Astrocyte (in vitro differentiated cells and primary cell): ENCODE measurements around the gene ATP1A2. TPM values are rescaled to one million over a fixed set of nuclear protein-coding genes. Genes with fewer than 3 reads are reported as not detected.
A peak's percentile ranks its signal among the peaks of the same experiment; 100 is the strongest.

ENCODE experiments used
- DNase-seq: peaks from one replicate; pipeline ENCODE4 v3.0.0-alpha.2; 2010; ENCODE audit warnings: low read depth
- FAIRE-seq: peaks from 2 replicates; lab custom pipeline; 2011; peaks lifted over from hg19 to GRCh38; lab: Jason Lieb, UNC
- H2AFZ ChIP-seq: 2 replicates; pipeline ENCODE4 v1.6.0; 2012; ENCODE audit warnings: low read depth, low read length, inconsistent platforms
- H3K27ac ChIP-seq: 2 replicates; pipeline ENCODE4 v1.5.1; 2011; ENCODE audit warnings: low read depth, low read length, inconsistent platforms
- H3K27me3 ChIP-seq: 2 replicates; pipeline ENCODE4 v1.6.0; 2011; ENCODE audit warnings: low read length, inconsistent platforms; ENCODE audit not compliant: insufficient read depth
- H3K36me3 ChIP-seq: 2 replicates; pipeline ENCODE4 v1.5.1; 2011; ENCODE audit warnings: low read length, inconsistent platforms; ENCODE audit not compliant: insufficient read depth
- H3K4me1 ChIP-seq: 2 replicates; pipeline ENCODE4 v1.5.1; 2011; ENCODE audit warnings: low read length, inconsistent platforms; ENCODE audit not compliant: insufficient read depth
- H3K4me2 ChIP-seq: 2 replicates; pipeline ENCODE4 v1.6.0; 2012; ENCODE audit warnings: low read length, inconsistent platforms
- H3K4me3 ChIP-seq: 2 replicates; pipeline ENCODE4 v1.5.1; 2011; ENCODE audit warnings: low read depth, mild to moderate bottlenecking, low read length, inconsistent platforms; ENCODE audit not compliant: insufficient read depth
- H3K79me2 ChIP-seq: 2 replicates; pipeline ENCODE4 v1.6.0; 2012; ENCODE audit warnings: mild to moderate bottlenecking, low read length, inconsistent platforms; ENCODE audit not compliant: insufficient read depth
- H3K9ac ChIP-seq: 2 replicates; pipeline ENCODE4 v1.6.0; 2012; ENCODE audit warnings: mild to moderate bottlenecking, low read length, inconsistent platforms
- H3K9me3 ChIP-seq: 2 replicates; pipeline ENCODE4 v1.5.1; 2012; ENCODE audit warnings: low read depth, mild to moderate bottlenecking, low read length, inconsistent platforms; ENCODE audit not compliant: insufficient read depth
- H4K20me1 ChIP-seq: 2 replicates; pipeline ENCODE4 v1.6.0; 2012; ENCODE audit warnings: low read length, inconsistent platforms; ENCODE audit not compliant: insufficient read depth
- H3K27ac Mint-ChIP-seq: one replicate; pipeline ENCODE4 v1.8.0; 2021; ENCODE audit warnings: mild to moderate bottlenecking, mixed read lengths; ENCODE audit not compliant: unreplicated experiment
- H3K27me3 Mint-ChIP-seq: one replicate; pipeline ENCODE4 v1.8.0; 2021; ENCODE audit warnings: low read depth, mixed read lengths; ENCODE audit not compliant: unreplicated experiment
- H3K36me3 Mint-ChIP-seq: one replicate; pipeline ENCODE4 v1.8.0; 2021; ENCODE audit warnings: low read depth, mixed read lengths; ENCODE audit not compliant: unreplicated experiment
- H3K4me1 Mint-ChIP-seq: one replicate; pipeline ENCODE4 v1.8.0; 2021; ENCODE audit warnings: low read depth, mixed read lengths; ENCODE audit not compliant: unreplicated experiment
- H3K4me3 Mint-ChIP-seq: one replicate; pipeline ENCODE4 v1.8.0; 2021; ENCODE audit warnings: mild to moderate bottlenecking, moderate library complexity, mixed read lengths; ENCODE audit not compliant: unreplicated experiment
- H3K9me3 Mint-ChIP-seq: one replicate; pipeline ENCODE4 v1.8.0; 2021; ENCODE audit warnings: mild to moderate bottlenecking, mixed read lengths; ENCODE audit not compliant: unreplicated experiment
- EZH2 ChIP-seq: IDR thresholded peaks from 2 replicates; pipeline ENCODE4 v1.6.1; 2012; ENCODE audit warnings: mild to moderate bottlenecking, low read length, inconsistent platforms; ENCODE audit not compliant: insufficient read depth
- total RNA-seq: library from RNA; stranded (reverse); gene quantifications from 2 replicates; pipeline ENCODE4 v1.2.1, GENCODE V29; 2021
- TF ChIP-seq, protein P1 (sequence below): IDR thresholded peaks from 2 replicates; pipeline ENCODE4 v1.5.1; 2011; ENCODE audit warnings: low read depth, mild to moderate bottlenecking, inconsistent platforms, low read length, moderate library complexity; ENCODE audit not compliant: insufficient read depth

ATP1A2 gene
- total RNA-seq, 1 donor from 2014 or later, result 2.5 TPM

DNA sequence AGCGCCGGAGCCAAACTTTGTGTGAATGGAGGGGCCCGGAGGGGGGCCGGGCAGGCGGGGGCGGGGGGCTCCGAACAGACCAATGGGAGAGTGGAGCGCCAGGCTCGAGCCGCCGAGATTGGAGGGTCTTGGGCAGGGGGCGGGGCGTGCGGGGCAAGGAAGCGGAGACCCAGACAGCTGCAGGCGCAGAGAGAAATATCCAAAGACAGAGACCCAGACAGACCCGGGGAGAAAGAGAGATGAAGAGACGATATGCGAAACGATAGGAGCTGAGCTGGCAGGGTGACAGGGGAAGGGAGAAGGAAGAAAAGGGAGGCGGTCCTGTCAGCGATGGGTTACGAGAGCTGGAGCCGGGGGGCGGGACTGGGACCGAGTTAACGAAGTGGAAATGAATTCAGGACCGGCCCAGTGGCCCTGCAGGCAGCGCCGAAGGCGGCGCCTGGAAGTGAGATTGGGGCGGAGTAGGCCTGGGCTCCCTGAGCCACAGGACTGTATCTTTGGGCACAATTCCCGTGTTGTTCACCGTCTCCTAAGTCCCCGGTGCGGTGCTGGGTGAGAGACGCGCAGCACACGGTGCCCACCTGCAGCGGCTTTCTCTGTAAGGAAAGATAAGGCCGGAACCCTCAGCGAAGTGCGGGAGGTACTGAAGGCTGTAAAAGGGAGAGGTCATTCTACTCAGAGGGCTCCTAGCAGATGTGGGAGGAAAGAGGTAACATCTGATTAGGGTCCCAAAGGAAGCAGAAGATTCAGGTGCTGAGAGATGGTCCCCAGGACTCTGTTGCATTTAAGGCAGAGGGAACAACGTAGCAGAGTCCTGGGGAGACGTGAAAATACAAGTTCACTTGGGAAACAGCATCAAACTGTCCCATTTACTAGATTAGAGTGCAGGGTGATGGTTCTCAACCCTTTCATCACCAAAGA, 45.1 kb upstream of the ATP1A2 start:
- Histone ChIP-seq H3K4me1 (peaks cover 3% of the 10 kb centered on the region), H3K9me3 (no peaks in the 10 kb centered on the region), H3K79me2 (no peaks in the 10 kb centered on the region), H3K4me3 (peak overlapping the region; percentile 59), H3K36me3 (no peaks in the 10 kb centered on the region), H2AFZ (peak overlapping the region; percentile 92), H4K20me1 (no peaks in the 10 kb centered on the region), H3K27ac (no peak overlapping the region), H3K4me2 (peak overlapping the region; percentile 97), H3K27me3 (peaks cover 44% of the 10 kb centered on the region), H3K9ac (peak overlapping the region; percentile 52)
- peaks cover 2% of the 10 kb centered on the region for H3K36me3 Mint-ChIP-seq
- peaks cover 8% of the 10 kb centered on the region for H3K4me1 Mint-ChIP-seq
- peak overlapping the region; percentile 93 for H3K4me3 Mint-ChIP-seq
- H3K27me3 Mint-ChIP-seq, result peaks cover 58% of the 10 kb centered on the region
- FAIRE-seq, result no peak
- no peak for TF ChIP-seq EZH2
- H3K9me3 Mint-ChIP-seq, result peaks cover 2% of the 10 kb centered on the region
- peak; percentile 15 for DNase-seq
- peak overlapping the region; percentile 58 for H3K27ac Mint-ChIP-seq

DNA sequence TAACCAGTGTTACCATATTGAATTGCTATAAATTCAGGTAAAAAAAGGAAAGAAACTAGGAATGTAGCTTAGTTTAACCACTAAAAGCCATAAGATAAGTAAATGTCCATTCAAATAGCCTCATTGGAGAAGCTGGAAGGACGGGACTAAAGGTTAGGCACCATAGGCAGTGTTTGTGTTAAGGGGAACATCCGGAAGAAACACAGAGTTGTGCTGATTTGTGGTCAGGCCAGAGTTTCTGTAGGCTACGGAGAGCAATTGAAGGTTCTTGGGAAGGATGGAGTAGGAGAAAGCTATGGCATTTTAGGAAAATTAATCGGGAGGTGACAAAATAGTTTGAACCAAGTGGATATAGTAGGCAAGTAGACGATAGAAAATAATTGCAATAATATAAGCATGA, 44.3 kb upstream of the ATP1A2 start:
- H3K9ac ChIP-seq, result no peak overlapping the region
- H3K4me3 ChIP-seq, result no peak overlapping the region
- H4K20me1 ChIP-seq, result no peaks in the 10 kb centered on the region
- peaks cover 2% of the 10 kb centered on the region for H3K36me3 Mint-ChIP-seq
- no peak overlapping the region for H3K4me3 Mint-ChIP-seq
- peaks cover 45% of the 10 kb centered on the region for H3K27me3 ChIP-seq
- no peaks in the 10 kb centered on the region for H3K9me3 ChIP-seq
- no peak overlapping the region for H3K27ac Mint-ChIP-seq
- peaks cover 52% of the 10 kb centered on the region for H3K27me3 Mint-ChIP-seq
- peaks cover 3% of the 10 kb centered on the region for H3K4me1 ChIP-seq
- H3K9me3 Mint-ChIP-seq, result no peaks in the 10 kb centered on the region
- no peaks in the 10 kb centered on the region for H3K79me2 ChIP-seq
- no peak for FAIRE-seq
- peaks cover 11% of the 10 kb centered on the region for H3K4me1 Mint-ChIP-seq
- no peak overlapping the region for H3K27ac ChIP-seq
- no peak for TF ChIP-seq EZH2
- TF ChIP-seq, protein P1, sequence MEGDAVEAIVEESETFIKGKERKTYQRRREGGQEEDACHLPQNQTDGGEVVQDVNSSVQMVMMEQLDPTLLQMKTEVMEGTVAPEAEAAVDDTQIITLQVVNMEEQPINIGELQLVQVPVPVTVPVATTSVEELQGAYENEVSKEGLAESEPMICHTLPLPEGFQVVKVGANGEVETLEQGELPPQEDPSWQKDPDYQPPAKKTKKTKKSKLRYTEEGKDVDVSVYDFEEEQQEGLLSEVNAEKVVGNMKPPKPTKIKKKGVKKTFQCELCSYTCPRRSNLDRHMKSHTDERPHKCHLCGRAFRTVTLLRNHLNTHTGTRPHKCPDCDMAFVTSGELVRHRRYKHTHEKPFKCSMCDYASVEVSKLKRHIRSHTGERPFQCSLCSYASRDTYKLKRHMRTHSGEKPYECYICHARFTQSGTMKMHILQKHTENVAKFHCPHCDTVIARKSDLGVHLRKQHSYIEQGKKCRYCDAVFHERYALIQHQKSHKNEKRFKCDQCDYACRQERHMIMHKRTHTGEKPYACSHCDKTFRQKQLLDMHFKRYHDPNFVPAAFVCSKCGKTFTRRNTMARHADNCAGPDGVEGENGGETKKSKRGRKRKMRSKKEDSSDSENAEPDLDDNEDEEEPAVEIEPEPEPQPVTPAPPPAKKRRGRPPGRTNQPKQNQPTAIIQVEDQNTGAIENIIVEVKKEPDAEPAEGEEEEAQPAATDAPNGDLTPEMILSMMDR, result no peak
- no peaks in the 10 kb centered on the region for H3K36me3 ChIP-seq
- H3K4me2 ChIP-seq, result no peak overlapping the region
- no peak overlapping the region for H2AFZ ChIP-seq
- DNase-seq, result no peak

DNA sequence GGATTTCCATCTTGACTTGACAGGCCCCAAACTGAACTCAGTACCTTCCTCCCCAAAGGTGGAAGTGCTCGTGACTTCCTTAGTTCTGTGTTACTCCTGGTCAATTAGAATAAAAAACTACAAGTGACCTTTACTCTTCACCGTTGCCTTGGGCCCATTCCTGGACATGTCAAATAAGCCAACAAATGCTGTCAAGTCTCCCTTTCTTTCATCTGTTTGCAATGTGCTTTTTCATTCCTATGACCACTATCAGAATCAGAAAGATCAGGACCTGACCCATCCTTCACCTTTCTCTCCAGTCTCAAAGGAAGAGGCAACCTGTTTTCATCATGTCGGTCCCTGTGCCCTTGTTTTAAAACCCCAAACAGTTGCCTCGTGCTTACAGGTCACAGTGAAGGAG, 40.7 kb upstream of the ATP1A2 start:
- no peaks in the 10 kb centered on the region for H3K9me3 ChIP-seq
- no peak overlapping the region for H3K4me2 ChIP-seq
- H3K36me3 Mint-ChIP-seq, result peaks cover 2% of the 10 kb centered on the region
- H3K27me3 ChIP-seq, result peaks cover 31% of the 10 kb centered on the region
- H3K27me3 Mint-ChIP-seq, result peaks cover 50% of the 10 kb centered on the region
- TF ChIP-seq, protein P1, result no peak
- TF ChIP-seq EZH2, result no peak
- no peak overlapping the region for H2AFZ ChIP-seq
- no peaks in the 10 kb centered on the region for H3K9me3 Mint-ChIP-seq
- no peak overlapping the region for H3K9ac ChIP-seq
- no peak overlapping the region for H3K27ac Mint-ChIP-seq
- H3K27ac ChIP-seq, result no peak overlapping the region
- no peak for DNase-seq
- no peaks in the 10 kb centered on the region for H3K79me2 ChIP-seq
- FAIRE-seq, result no peak
- peaks cover 6% of the 10 kb centered on the region for H3K4me1 Mint-ChIP-seq
- no peak overlapping the region for H3K4me3 Mint-ChIP-seq
- H3K36me3 ChIP-seq, result no peaks in the 10 kb centered on the region
- H4K20me1 ChIP-seq, result no peaks in the 10 kb centered on the region
- H3K4me1 ChIP-seq, result peaks cover 3% of the 10 kb centered on the region
- H3K4me3 ChIP-seq, result no peak overlapping the region
